K562 (cell line): ENCODE measurements around the gene PLTP. TPM values are rescaled to one million over a fixed set of nuclear protein-coding genes. Genes with fewer than 3 reads are reported as not detected.

Source experiments
- ATAC-seq: fragments of 200-7000 bp; cut with Tn5 transposase; 3 replicates; pipeline ENCODE4 v1.9.1; 2020; ENCODE audit warnings: moderate library complexity
- BruUV-seq: library from RNA; stranded (reverse); fragments of 400-500 nt; replicated peaks from 2 replicates; lab custom pipeline; 2021; lab: Mats Ljungman, UMichigan
- CTCF ChIA-PET: fragments of 300-600 bp; formaldehyde crosslinking; extraction: SDS; loops from one replicate; lab custom pipeline; 2021; ENCODE audit warnings: low intra/inter-chr PET ratio; lab: Yijun Ruan, JAX
- POLR2A ChIA-PET: fragments of 300-600, 350-650 bp; sonication (Branson Sonifier 250); formaldehyde crosslinking; extraction: SDS; loops from one replicate; lab custom pipeline; 2021; ENCODE audit warnings: antibody characterized with exemption, inconsistent platforms; lab: Yijun Ruan, JAX
- DNase-seq, 4 experiments: peaks; one replicate each; pipeline versions ENCODE4 v3.0.0 to v3.0.0-alpha.2; 2011 to 2018; ENCODE audit warnings: low spot score in 3 of 4, mixed read lengths in 3 of 4; ENCODE audit errors: extremely low read depth in 1 of 4
- FAIRE-seq: peaks from 2 replicates; lab custom pipeline; 2011; peaks lifted over from hg19 to GRCh38; lab: Jason Lieb, UNC
- H2AFZ ChIP-seq: 2 replicates; pipeline ENCODE4 v1.6.0; 2011; ENCODE audit warnings: low read depth, low read length, control low read depth, inconsistent platforms
- H3K27ac ChIP-seq: fragments of 200-600 bp; 3 replicates; pipeline ENCODE4 v1.8.0; 2011; ENCODE audit warnings: low read depth, mild to moderate bottlenecking, control low read depth, inconsistent platforms, low read length, moderate library complexity, mixed read lengths; ENCODE audit errors: extremely low read depth
- H3K27me3 ChIP-seq, 2 experiments: fragments of 300-600 bp in 1 of 2; 2 replicates in 1 of 2; 3 replicates in 1 of 2; pipeline versions ENCODE4 v1.6.0 to v1.8.0; 2011; ENCODE audit warnings: inconsistent platforms in 2 of 2, low read length in 2 of 2, mild to moderate bottlenecking in 1 of 2, mixed read lengths in 1 of 2, moderate library complexity in 1 of 2; ENCODE audit not compliant: control insufficient read depth in 2 of 2, insufficient read depth in 2 of 2
- H3K36me3 ChIP-seq: fragments of 300-600 bp; 3 replicates; pipeline ENCODE4 v1.8.0; 2011; ENCODE audit warnings: mild to moderate bottlenecking, low read length, inconsistent platforms; ENCODE audit not compliant: control insufficient read depth, insufficient read depth
- H3K4me1 ChIP-seq, 2 experiments: fragments of 200-600 bp in 1 of 2; replicated peaks in 1 of 2; 2 replicates in 1 of 2; 3 replicates in 1 of 2; pipeline versions ENCODE4 v1.5.1 to v1.8.0; 2011; ENCODE audit warnings: inconsistent platforms in 2 of 2, low read length in 2 of 2, mild to moderate bottlenecking in 1 of 2, mixed read lengths in 1 of 2, moderate library complexity in 1 of 2; ENCODE audit not compliant: control insufficient read depth in 2 of 2, insufficient read depth in 2 of 2
- H3K4me2 ChIP-seq: 2 replicates; pipeline ENCODE4 v1.6.1; 2011; ENCODE audit warnings: low read length, control low read depth, inconsistent platforms, mixed read lengths; ENCODE audit not compliant: insufficient read depth
- H3K4me3 ChIP-seq: fragments of 200-600 bp; sonication (generic), shearing (Covaris generic); 2 replicates; pipeline ENCODE4 v1.5.1; 2016; ENCODE audit warnings: control low read depth, inconsistent platforms
- H3K79me2 ChIP-seq: fragments of 200-600 bp; 3 replicates; pipeline ENCODE4 v1.8.0; 2011; ENCODE audit warnings: low read length, inconsistent platforms; ENCODE audit not compliant: control insufficient read depth, insufficient read depth
- H3K9ac ChIP-seq, 2 experiments: 2 replicates each; pipeline versions ENCODE4 v1.6.0 to v1.6.1; 2011; ENCODE audit warnings: low read depth in 2 of 2, low read length in 2 of 2, control low read depth in 1 of 2, inconsistent platforms in 1 of 2, mild to moderate bottlenecking in 1 of 2, mixed read lengths in 1 of 2; ENCODE audit not compliant: insufficient read depth in 1 of 2
- H3K9me1 ChIP-seq: one replicate; pipeline ENCODE4 v1.6.0; 2011; ENCODE audit warnings: inconsistent platforms, mild to moderate bottlenecking, low read length, moderate library complexity; ENCODE audit not compliant: control insufficient read depth, insufficient read depth
- H3K9me3 ChIP-seq: replicated peaks from 2 replicates; pipeline ENCODE4 v1.5.1; 2011; ENCODE audit warnings: low read depth, low read length, inconsistent platforms; ENCODE audit not compliant: control insufficient read depth, insufficient read depth
- H4K20me1 ChIP-seq: replicated peaks from 2 replicates; pipeline ENCODE4 v1.6.1; 2011; ENCODE audit warnings: low read length, inconsistent platforms, mixed read lengths; ENCODE audit not compliant: control insufficient read depth, insufficient read depth
- CBX2 ChIP-seq: fragments of 200-600 bp; sonication (generic); IDR thresholded peaks from one replicate; pipeline ENCODE4 v1.6.1; 2012; ENCODE audit warnings: mild to moderate bottlenecking, low read length, inconsistent platforms; ENCODE audit not compliant: insufficient read depth, poor library complexity, severe bottlenecking
- CEBPZ ChIP-seq: fragments of 150-350 bp; IDR thresholded peaks from 2 replicates; pipeline ENCODE4 v1.6.1; 2014; ENCODE audit warnings: low read depth, mild to moderate bottlenecking, low read length, borderline replicate concordance
- CHD2 ChIP-seq: IDR thresholded peaks from 2 replicates; pipeline ENCODE4 v1.6.1; 2011; ENCODE audit warnings: low read depth, low read length
- FOXA3 ChIP-seq, 2 experiments: fragments of 450-650 bp in 1 of 2; sonication (generic) in 1 of 2; formaldehyde crosslinking; IDR thresholded peaks in 1 of 2; conservative IDR thresholded peaks in 1 of 2; 2 replicates each; pipeline versions ENCODE4 v1.4.0 to v1.8.0; 2020 to 2022; ENCODE audit warnings: mild to moderate bottlenecking in 2 of 2, missing genetic modification reagents in 1 of 2
- FOXK1 ChIP-seq: sonication (generic); formaldehyde crosslinking; IDR thresholded peaks from 2 replicates; pipeline ENCODE4 v1.8.0; 2022; ENCODE audit warnings: missing genetic modification reagents, mild to moderate bottlenecking, borderline replicate concordance
- FOXP1 ChIP-seq: sonication (generic); formaldehyde crosslinking; IDR thresholded peaks from 2 replicates; pipeline ENCODE4 v1.8.0; 2022; ENCODE audit warnings: mild to moderate bottlenecking, missing genetic modification reagents
- GABPB1 ChIP-seq: sonication (generic); formaldehyde crosslinking; IDR thresholded peaks from 2 replicates; pipeline ENCODE4 v1.8.0; 2022; ENCODE audit warnings: mild to moderate bottlenecking, missing genetic modification reagents
- HNRNPLL ChIP-seq: fragments of 200-400 bp; formaldehyde crosslinking; IDR thresholded peaks from 2 replicates; pipeline ENCODE4 v1.6.1; 2017; ENCODE audit warnings: low read length, low read depth, mild to moderate bottlenecking; ENCODE audit not compliant: poor library complexity, severe bottlenecking
- KDM1A ChIP-seq, 2 experiments: fragments of 450-650 bp; IDR thresholded peaks; 2 replicates each; pipeline ENCODE4 v1.6.1; 2016; ENCODE audit warnings: mild to moderate bottlenecking in 2 of 2
- MAFK ChIP-seq: IDR thresholded peaks from 2 replicates; pipeline ENCODE4 v1.6.1; 2011; ENCODE audit warnings: low read length, improper control_type of control experiment
- NR2C1 ChIP-seq, 2 experiments: fragments of 450-650 bp; IDR thresholded peaks; 2 replicates each; pipeline ENCODE4 v1.6.1; 2017; ENCODE audit warnings: mild to moderate bottlenecking in 2 of 2, antibody characterized with exemption in 1 of 2, inconsistent platforms in 1 of 2, missing compliant biosample characterization in 1 of 2, missing genetic modification characterization in 1 of 2
- PML ChIP-seq: IDR thresholded peaks from 2 replicates; pipeline ENCODE4 v1.6.1; 2012; ENCODE audit warnings: low read length, inconsistent platforms
- ZFX ChIP-seq: sonication (generic); formaldehyde crosslinking; IDR thresholded peaks from 2 replicates; pipeline ENCODE4 v1.8.0; 2022; ENCODE audit warnings: mild to moderate bottlenecking, missing genetic modification reagents, moderate library complexity
- ZNF140 ChIP-seq: fragments of 250-450 bp; sonication (Bioruptor Pico); IDR thresholded peaks from 2 replicates; pipeline ENCODE4 v1.8.0; 2021; ENCODE audit warnings: moderate library complexity, mild to moderate bottlenecking, inconsistent platforms
- ZNF398 ChIP-seq: fragments of 250-450 bp; sonication (Bioruptor Pico); IDR thresholded peaks from 2 replicates; pipeline ENCODE4 v1.8.0; 2021; ENCODE audit warnings: moderate library complexity, mild to moderate bottlenecking, inconsistent platforms
- ZNF644 ChIP-seq: fragments of 200-800 bp; sonication (Bioruptor generic); IDR thresholded peaks from 2 replicates; pipeline ENCODE4 v1.6.1; 2016; ENCODE audit warnings: low read depth, missing genetic modification characterization, missing compliant biosample characterization
- WGBS: fragments of 100-300 bp; shearing (Covaris generic); methylation state at CpG from one replicate; pipeline ENCODE4 v1.1.6; 2016; ENCODE audit warnings: low coverage, mixed read lengths; ENCODE audit not compliant: insufficient coverage; ENCODE audit errors: missing lambda C conversion rate; 5-methylcytosine and 5-hydroxymethylcytosine counted together
- in situ Hi-C: fragments of 300-500 bp; cut with MboI; formaldehyde crosslinking; loops from 4 replicates; pipeline ENCODE4 v1.15.0; 2018; ENCODE audit warnings: inconsistent platforms, mixed read lengths
- intact Hi-C: fragments of 100-400 bp; cut with micrococcal nuclease; formaldehyde crosslinking; loops from 2 replicates; pipeline ENCODE4 v1.14.2; 2022
- polyA plus RNA-seq, 8 experiments: library from polyadenylated mRNA; depleted of rRNA in 4 of 8; stranded (reverse) in 5 of 8; unstranded in 3 of 8; fragments of >200 nt; fragmentation: Nextera tagmentation in 2 of 8; fragmentation: Illumina TruSeq in 1 of 8; extraction: Ambion mirVana in 2 of 8; extraction: Trizol in 1 of 8; gene quantifications; 2 replicates each; pipeline versions ENCODE4 v1.2.1 to v1.2.3, GENCODE V29; 2011 to 2014; ENCODE audit warnings: inconsistent platforms in 1 of 8, missing spikeins in 1 of 8
- total RNA-seq, 7 experiments: library from RNA; depleted of rRNA in 6 of 7; stranded (reverse); fragments of >200 nt in 6 of 7; fragmentation: Illumina TruSeq in 2 of 7; extraction: Trizol in 2 of 7; gene quantifications; 2 replicates each; pipeline versions ENCODE4 v1.2.1 to v1.2.3, GENCODE V29; 2011 to 2021; ENCODE audit warnings: low replicate concordance in 1 of 7

Gene PLTP
- total and polyA plus RNA-seq, 9 of the 15 experiments (the other 6 are each of a cell fraction or from before 2014, with no cell fraction given), result 2.8 to 29.3 (median 17.6) TPM

GRCh38 chr20:45934586-45935415, 22.8 kb upstream of the PLTP start, which contains the start of gene PCIF1:
PCIF1 (plus strand) TSS chr20:45934683; CDS start chr20:45939000, 4,317 bp downstream.
- in situ Hi-C loops, result no loop called here
- Histone ChIP-seq H3K9me3 (no peaks in the 10 kb centered on the region), H3K36me3 (peaks cover 28% of the 10 kb centered on the region), H4K20me1 (peaks cover 27% of the 10 kb centered on the region), H3K4me2 (peak within 1 kb of the TSS; percentile 90), H3K9me1 (no peaks in the 10 kb centered on the region), H2AFZ (peak within 1 kb of the TSS; percentile 89), H3K27ac (peak within 1 kb of the TSS; percentile 100), H3K79me2 (peaks cover 21% of the 10 kb centered on the region), H3K27me3 (no peaks in the 10 kb centered on the region), H3K9ac (peak within 1 kb of the TSS; percentile 100), H3K4me3 (peak within 1 kb of the TSS; percentile 99), H3K4me1 (peaks cover 12 to 28% of the 10 kb centered on the region in 2 experiments; a peak in 4 of 5 replicates)
- peak; percentile 99 for FAIRE-seq
- intact Hi-C loops, result loop anchor here (2.0 to 10.0 kb wide), 2 partner anchors 78 to 140 kb away; partner anchors contain the start of genes ACOT8, DNTTIP1, WFDC3 and ZSWIM3
- ChIA-PET POLR2A (interaction anchor here (0.5 to 4.9 kb wide), 30 partner anchors 10 to 572 kb away, joined by 3 to 91 read pairs (median 4); partner anchors contain the start of genes CTSA, DNTTIP1, NEURL2 and SYS1), CTCF (no interaction called here)
- ATAC-seq, result peak; percentile 90
- no TSS peak for BruUV-seq
- peak; percentile 97 to 99 (median 98) for DNase-seq
- WGBS, result under 1% methylated on average over 57 of the region's 102 CpGs
- TF ChIP-seq ZNF140 (no peak), FOXK1 (CRISPR knock-in tag) (no peak), FOXA3 (CRISPR knock-in tag; conservative IDR thresholded peaks at IDR 0.05 in 1 of 2, IDR thresholded peaks at IDR 0.05 in 1 of 2) (no peak), PML (peak; percentile 75), ZFX (CRISPR knock-in tag) (peak; percentile 88), ZNF398 (no peak), CEBPZ (no peak), FOXP1 (CRISPR knock-in tag) (peak; percentile 71; the same call in 1 of the 2 replicates), CHD2 (peak; percentile 66), NR2C1 (IDR thresholded peaks at IDR 0.05) (peak; percentile 62), NR2C1 (tag; IDR thresholded peaks at IDR 0.05) (peak; percentile 68), CBX2 (no peak), ZNF644 (peak; percentile 74), KDM1A (IDR thresholded peaks at IDR 0.05) (no peak), HNRNPLL (peak; percentile 98), MAFK (no peak), GABPB1 (CRISPR knock-in tag) (peak; percentile 74)
